H1 (cell line): ENCODE results near the gene NFIC. TPM values are rescaled to one million over a fixed set of nuclear protein-coding genes. Genes with fewer than 3 reads are reported as not detected.

Source experiments
- CTCF ChIA-PET: fragments of 300-600 bp; sonication (Branson Sonifier 250); formaldehyde crosslinking; loops from one replicate; lab custom pipeline; 2021; ENCODE audit not compliant: partially characterized antibody; lab: Charles Lee
- POLR2A ChIA-PET: fragments of 300-600 bp; sonication (Branson Sonifier 250); formaldehyde crosslinking; loops from one replicate; lab custom pipeline; 2021; ENCODE audit warnings: inconsistent platforms; ENCODE audit not compliant: partially characterized antibody; lab: Charles Lee
- DNase-seq, 2 experiments: peaks; one replicate each; pipeline versions ENCODE4 v3.0.0 to v3.0.0-alpha.2; 2010 to 2022; ENCODE audit warnings: low spot score in 2 of 2, low read depth in 1 of 2, mixed read lengths in 1 of 2
- FAIRE-seq: peaks from 2 replicates; lab custom pipeline; 2011; peaks lifted over from hg19 to GRCh38; lab: Jason Lieb, UNC
- H2AFZ ChIP-seq: 2 replicates; pipeline ENCODE4 v1.8.1; 2012; ENCODE audit warnings: low read length, inconsistent platforms
- H2AK5ac ChIP-seq: 2 replicates; pipeline ENCODE4 v1.6.1; 2013; ENCODE audit warnings: low read depth, low read length
- H2BK120ac ChIP-seq: replicated peaks from 2 replicates; pipeline ENCODE3; 2013; ENCODE audit warnings: low read depth, low read length, inconsistent platforms
- H2BK12ac ChIP-seq: 2 replicates; pipeline ENCODE4 v1.6.1; 2013; ENCODE audit warnings: low read depth, low read length
- H2BK15ac ChIP-seq: 2 replicates; pipeline ENCODE4 v1.6.1; 2013; ENCODE audit warnings: low read length
- H2BK20ac ChIP-seq: 2 replicates; pipeline ENCODE4 v1.6.1; 2013; ENCODE audit warnings: low read length
- H2BK5ac ChIP-seq: 2 replicates; pipeline ENCODE4 v1.6.1; 2013; ENCODE audit warnings: low read depth, low read length
- H3K14ac ChIP-seq: 2 replicates; pipeline ENCODE4 v1.6.1; 2013; ENCODE audit warnings: inconsistent platforms; ENCODE audit not compliant: insufficient read length
- H3K18ac ChIP-seq: 2 replicates; pipeline ENCODE4 v1.6.1; 2013; ENCODE audit warnings: low read length; ENCODE audit errors: extremely low read depth
- H3K23ac ChIP-seq: 2 replicates; pipeline ENCODE4 v1.6.1; 2013; ENCODE audit warnings: inconsistent platforms; ENCODE audit not compliant: insufficient read length
- H3K23me2 ChIP-seq: 2 replicates; pipeline ENCODE4 v1.6.1; 2013; ENCODE audit warnings: low read depth, low read length
- H3K27ac ChIP-seq: 2 replicates; pipeline ENCODE4 v1.6.1; 2011; ENCODE audit warnings: low read depth, low read length, inconsistent platforms
- H3K27me3 ChIP-seq, 4 experiments: replicated peaks in 1 of 4; 1 replicate in 1 of 4; 2 replicates in 3 of 4; pipeline versions ENCODE4 v1.6.1 to v1.8.1; 2011 to 2013; ENCODE audit warnings: low read length in 3 of 4, mild to moderate bottlenecking in 3 of 4, inconsistent platforms in 2 of 4, mixed read lengths in 2 of 4, moderate library complexity in 1 of 4; ENCODE audit not compliant: control insufficient read depth in 3 of 4, insufficient read depth in 3 of 4; ENCODE audit errors: extremely low read depth in 1 of 4
- H3K36me3 ChIP-seq, 4 experiments: 2 replicates each; pipeline versions ENCODE4 v1.6.1 to v1.8.1; 2011 to 2013; ENCODE audit warnings: mild to moderate bottlenecking in 4 of 4, low read length in 3 of 4, moderate library complexity in 2 of 4, control low read depth in 1 of 4, inconsistent platforms in 1 of 4; ENCODE audit not compliant: insufficient read depth in 4 of 4, control insufficient read depth in 2 of 4
- H3K4ac ChIP-seq: replicated peaks from 2 replicates; pipeline ENCODE3; 2013; ENCODE audit warnings: low read length, low read depth, mixed read lengths, inconsistent platforms; ENCODE audit not compliant: insufficient read length
- H3K4me1 ChIP-seq, 4 experiments: replicated peaks in 1 of 4; 1 replicate in 1 of 4; 2 replicates in 3 of 4; pipeline versions ENCODE4 v1.6.1 to v1.8.1; 2011 to 2013; ENCODE audit warnings: low read length in 3 of 4, inconsistent platforms in 2 of 4, mixed read lengths in 1 of 4; ENCODE audit not compliant: insufficient read depth in 4 of 4, control insufficient read depth in 3 of 4
- H3K4me2 ChIP-seq, 2 experiments: 2 replicates each; pipeline versions ENCODE4 v1.6.1 to v1.8.1; 2011 to 2013; ENCODE audit warnings: low read depth in 2 of 2, low read length in 2 of 2, control low read depth in 1 of 2, inconsistent platforms in 1 of 2, mild to moderate bottlenecking in 1 of 2; ENCODE audit not compliant: insufficient read depth in 1 of 2
- H3K4me3 ChIP-seq, 4 experiments: fragments of 200-600, 300-600 bp in 1 of 4; sonication (generic), shearing (Covaris generic), sonication (Bioruptor Twin) in 1 of 4; 2 replicates each; pipeline versions ENCODE4 v1.5.1 to v1.8.1; 2011 to 2016; ENCODE audit warnings: low read length in 4 of 4, low read depth in 3 of 4, control low read depth in 2 of 4, inconsistent platforms in 2 of 4, mild to moderate bottlenecking in 2 of 4, mixed read lengths in 1 of 4, moderate library complexity in 1 of 4; ENCODE audit not compliant: insufficient read depth in 2 of 4; ENCODE audit errors: extremely low read depth in 1 of 4
- H3K56ac ChIP-seq: replicated peaks from 2 replicates; pipeline ENCODE3; 2013; ENCODE audit warnings: low read depth, mild to moderate bottlenecking, mixed read lengths, low read length, inconsistent platforms; ENCODE audit not compliant: insufficient read length
- H3K79me1 ChIP-seq: 2 replicates; pipeline ENCODE4 v1.6.1; 2013; ENCODE audit warnings: low read depth, low read length, control low read depth
- H3K79me2 ChIP-seq, 2 experiments: 2 replicates each; pipeline versions ENCODE4 v1.6.1 to v1.8.1; 2012 to 2013; ENCODE audit warnings: low read length in 2 of 2, mild to moderate bottlenecking in 2 of 2, inconsistent platforms in 1 of 2; ENCODE audit not compliant: insufficient read depth in 2 of 2, control insufficient read depth in 1 of 2
- H3K9ac ChIP-seq, 4 experiments: replicated peaks in 1 of 4; 1 replicate in 1 of 4; 2 replicates in 3 of 4; pipeline versions ENCODE4 v1.6.1 to v1.8.1; 2011 to 2013; ENCODE audit warnings: low read depth in 3 of 4, low read length in 3 of 4, control low read depth in 2 of 4, mild to moderate bottlenecking in 2 of 4, moderate library complexity in 2 of 4, inconsistent platforms in 1 of 4; ENCODE audit errors: extremely low read depth in 1 of 4
- H3K9me3 ChIP-seq, 2 experiments: 2 replicates each; pipeline versions ENCODE4 v1.6.1 to v1.8.1; 2012 to 2013; ENCODE audit warnings: mild to moderate bottlenecking in 2 of 2, moderate library complexity in 2 of 2, control low read depth in 1 of 2, inconsistent platforms in 1 of 2, low read depth in 1 of 2, low read length in 1 of 2, mixed read lengths in 1 of 2; ENCODE audit not compliant: insufficient read depth in 2 of 2
- H4K20me1 ChIP-seq, 2 experiments: replicated peaks in 1 of 2; 2 replicates each; pipeline versions ENCODE3 to v1.8.1; 2011 to 2013; ENCODE audit warnings: inconsistent platforms in 2 of 2, low read length in 2 of 2, mild to moderate bottlenecking in 1 of 2; ENCODE audit not compliant: insufficient read depth in 2 of 2, control insufficient read depth in 1 of 2
- H4K5ac ChIP-seq: 2 replicates; pipeline ENCODE4 v1.6.1; 2013; ENCODE audit warnings: low read length, low read depth, mixed read lengths, inconsistent platforms; ENCODE audit not compliant: insufficient read length
- H4K8ac ChIP-seq: 2 replicates; pipeline ENCODE4 v1.8.0; 2013; ENCODE audit warnings: mild to moderate bottlenecking, moderate library complexity, low read length, inconsistent platforms; ENCODE audit not compliant: insufficient read depth; ENCODE audit errors: extremely low read depth
- H4K91ac ChIP-seq: replicated peaks from 2 replicates; pipeline ENCODE3; 2013; ENCODE audit warnings: low read length, mixed read lengths, inconsistent platforms; ENCODE audit not compliant: insufficient read length
- EGR1 ChIP-seq: IDR thresholded peaks from 2 replicates; pipeline ENCODE4 v1.6.1; 2011; ENCODE audit warnings: low read depth, low read length, borderline replicate concordance
- HDAC2 ChIP-seq, 2 experiments: fragments of 300-600 bp in 1 of 2; sonication (generic) in 1 of 2; IDR thresholded peaks; 2 replicates each; pipeline ENCODE4 v1.6.1; 2011 to 2012; ENCODE audit warnings: low read depth in 2 of 2, low read length in 2 of 2, mild to moderate bottlenecking in 2 of 2, moderate library complexity in 2 of 2, borderline replicate concordance in 1 of 2, inconsistent platforms in 1 of 2
- KDM1A ChIP-seq: fragments of 200-600, 300-600 bp; sonication (generic); IDR thresholded peaks from 2 replicates; pipeline ENCODE4 v1.7.1; 2016; ENCODE audit warnings: mild to moderate bottlenecking, low read length, borderline replicate concordance
- MAFK ChIP-seq: IDR thresholded peaks from 2 replicates; pipeline ENCODE4 v1.6.1; 2012; ENCODE audit warnings: low read depth, mild to moderate bottlenecking, improper control_type of control experiment, low read length
- NANOG ChIP-seq: IDR thresholded peaks from 2 replicates; pipeline ENCODE4 v1.6.1; 2011; ENCODE audit warnings: low read length, low read depth, mild to moderate bottlenecking, inconsistent platforms; ENCODE audit not compliant: insufficient read depth, poor library complexity, severe bottlenecking
- POLR2AphosphoS5 ChIP-seq: IDR thresholded peaks from 2 replicates; pipeline ENCODE4 v1.6.1; 2011; ENCODE audit warnings: low read depth, low read length
- RXRA ChIP-seq: IDR thresholded peaks from 2 replicates; pipeline ENCODE4 v1.6.1; 2011; ENCODE audit warnings: low read depth, mild to moderate bottlenecking, low read length, moderate library complexity; ENCODE audit not compliant: insufficient read depth
- SP1 ChIP-seq: IDR thresholded peaks from 2 replicates; pipeline ENCODE4 v1.6.1; 2011; ENCODE audit warnings: low read depth, low read length
- TCF12 ChIP-seq: IDR thresholded peaks from 2 replicates; pipeline ENCODE4 v1.6.1; 2011; ENCODE audit warnings: low read depth, mild to moderate bottlenecking, low read length
- TEAD4 ChIP-seq: IDR thresholded peaks from 2 replicates; pipeline ENCODE4 v1.6.1; 2012; ENCODE audit warnings: low read depth, low read length, inconsistent platforms, mixed read lengths
- WGBS, 2 experiments: shearing (Covaris generic) in 1 of 2; methylation state at CpG; one replicate each; pipeline versions ENCODE4 v1.1.6 to v1.1.7; 2013 to 2015; ENCODE audit warnings: low lambda C conversion rate in 2 of 2, mixed read lengths in 2 of 2, inconsistent platforms in 1 of 2, low coverage in 1 of 2, missing lambda C conversion rate in 1 of 2; ENCODE audit not compliant: insufficient replicate concordance in 2 of 2, insufficient coverage in 1 of 2, insufficient read length in 1 of 2; ENCODE audit errors: extremely low coverage in 1 of 2, missing lambda C conversion rate in 1 of 2; 5-methylcytosine and 5-hydroxymethylcytosine counted together
- polyA plus RNA-seq, 7 experiments: library from polyadenylated mRNA; depleted of rRNA in 3 of 7; stranded (reverse) in 5 of 7; unstranded in 2 of 7; fragments of >200 nt in 5 of 7; fragments of 200-250 nt in 2 of 7; gene quantifications; 1 replicate in 5 of 7; 2 replicates in 1 of 7; 4 replicates in 1 of 7; pipeline versions ENCODE4 v1.2.1 to v1.2.3, GENCODE V29; 2011 to 2013; ENCODE audit warnings: missing spikeins in 2 of 7, mixed read lengths in 2 of 7
- total RNA-seq: library from RNA; stranded (reverse); fragmentation: NEBNext Ultra II Directional; extraction: Animal tissue kit (Norgen Biotek cat#: 25700); gene quantifications from 2 replicates; pipeline ENCODE4 v1.2.1, GENCODE V29; 2021
- TF ChIP-seq, protein P1 (sequence below): IDR thresholded peaks from 2 replicates; pipeline ENCODE4 v1.6.1; 2011; ENCODE audit warnings: low read depth, mild to moderate bottlenecking, low read length; ENCODE audit not compliant: insufficient read depth

Gene NFIC
- total and polyA plus RNA-seq, 2 of the 8 experiments (the other 6 are each of a cell fraction or from before 2014, with no cell fraction given), result 0.56 to 3.2 TPM

DNA sequence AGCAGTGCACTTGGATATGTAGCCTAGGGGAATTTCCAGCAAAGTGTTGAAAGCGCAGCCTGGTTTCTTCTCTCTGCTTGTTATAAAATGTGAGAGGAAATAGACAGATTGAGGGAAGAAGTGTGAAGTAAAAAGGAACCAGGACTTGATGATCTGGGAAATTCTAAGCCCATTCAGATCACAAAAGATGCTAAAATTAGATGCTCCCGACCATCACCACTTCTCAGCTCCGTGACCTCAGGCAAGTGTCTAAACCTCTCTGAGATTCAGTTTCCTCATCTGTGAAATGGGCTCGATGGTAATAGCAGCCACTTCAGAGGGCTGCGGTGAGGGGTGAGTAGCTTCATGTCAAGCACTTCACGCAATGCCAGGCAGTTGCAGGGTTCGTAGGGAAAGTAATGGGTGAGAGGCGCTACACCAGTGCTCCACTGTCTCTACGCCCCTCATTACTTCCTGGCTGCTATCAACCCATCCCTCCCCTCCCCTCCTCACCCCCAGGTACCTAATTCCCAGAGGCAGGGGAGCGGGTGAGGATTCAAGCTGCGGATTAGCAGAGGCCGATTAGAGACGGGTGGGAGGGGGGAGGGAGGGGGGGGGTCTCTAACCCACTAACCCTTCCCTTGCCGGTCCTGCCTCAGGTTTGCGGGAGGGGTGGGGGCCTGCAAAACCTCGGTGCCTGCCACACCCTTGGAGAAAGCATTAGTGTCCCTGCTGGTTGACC, 9.0 kb upstream of the NFIC start:
- Histone ChIP-seq H3K4me3 (no peak overlapping the region), H3K9ac (no peak overlapping the region), H2AK5ac (no peak overlapping the region), H4K91ac (no peak overlapping the region), H3K27ac (no peak overlapping the region), H3K18ac (no peak overlapping the region), H4K20me1 (peaks cover 8 to 25% of the 10 kb centered on the region in 2 experiments), H3K9me3 (no peaks in the 10 kb centered on the region; a peak in 1 of 4 replicates), H3K27me3 (peaks cover 61 to 87% (median 77%) of the 10 kb centered on the region in 4 experiments), H3K4ac (no peak overlapping the region), H3K14ac (no peak overlapping the region), H3K56ac (no peak overlapping the region), H3K23ac (no peak overlapping the region), H2AFZ (no peak overlapping the region), H3K23me2 (0 out of 2 replicates have a peak, but pooled peaks cover 3% of the 10 kb centered on the region), H2BK15ac (no peak overlapping the region), H3K79me1 (no peaks in the 10 kb centered on the region), H4K8ac (no peak overlapping the region), H2BK12ac (no peak overlapping the region), H4K5ac (no peak overlapping the region), H3K79me2 (no peaks in the 10 kb centered on the region), H2BK120ac (no peak overlapping the region), H2BK5ac (no peak overlapping the region), H3K36me3 (peaks cover 0 to 13% (median 0%) of the 10 kb centered on the region in 4 experiments; a peak in 1 of 8 replicates), H3K4me2 (no peak overlapping the region), H3K4me1 (peaks cover 0 to 9% (median 6%) of the 10 kb centered on the region in 4 experiments; a peak in 6 of 7 replicates), H2BK20ac (no peak overlapping the region)
- 36% methylated on average over 13 of the region's 16 CpGs; no CpG with 5 or more reads in 1 of the 2 experiments for WGBS, 2 experiments
- POLR2A ChIA-PET, result interaction anchor here (1.7 kb wide), 1 partner anchor 87 kb away, joined by 3 read pairs; no protein-coding TSS in a partner anchor
- no peak for FAIRE-seq
- TF ChIP-seq MAFK, result no peak
- TF ChIP-seq NANOG, result peak; percentile 41
- TF ChIP-seq POLR2AphosphoS5, result peak; percentile 79
- TF ChIP-seq KDM1A, result peak; percentile 95; the same call in 1 of the 2 replicates
- TF ChIP-seq SP1, result 0 out of 2 replicates have a peak, but pooled peaks have one; percentile 20
- TF ChIP-seq EGR1, result 0 out of 2 replicates have a peak, but pooled peaks have one; percentile 37
- TF ChIP-seq TEAD4, result no peak
- 0 out of 2 replicates have a peak, but pooled peaks have one; percentile 70 for TF ChIP-seq RXRA
- TF ChIP-seq, protein P1, sequence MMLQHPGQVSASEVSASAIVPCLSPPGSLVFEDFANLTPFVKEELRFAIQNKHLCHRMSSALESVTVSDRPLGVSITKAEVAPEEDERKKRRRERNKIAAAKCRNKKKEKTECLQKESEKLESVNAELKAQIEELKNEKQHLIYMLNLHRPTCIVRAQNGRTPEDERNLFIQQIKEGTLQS, result no peak
- 0 out of 2 replicates have a peak, but pooled peaks have one; percentile 67 for TF ChIP-seq TCF12
- peak in 1 of 2 experiments; percentile 84; a peak in 1 of 4 replicates for TF ChIP-seq HDAC2 (IDR thresholded peaks at IDR 0.05; ENCODE audit: borderline replicate concordance in 1 of 2, low read depth in 2 of 2, low read length in 2 of 2)
- CTCF ChIA-PET, result interaction anchor here (1.2 to 1.4 kb wide), 2 partner anchors 18 to 73 kb away, joined by 3 to 4 read pairs; no protein-coding TSS in a partner anchor
- no peak for DNase-seq
